IPS DF 6.9 (cell line): ENCODE data around the gene MAGOH.
"Not testable (repeated sequence)": the region's sequence is repeated elsewhere in the genome, so short reads cannot be mapped to it uniquely, and the experiment has no call there.

ENCODE experiments used
- DNase-seq: peaks from one replicate; pipeline ENCODE4 v3.0.0-alpha.2; 2013; ENCODE audit warnings: low read depth, low spot score
- H3K27ac ChIP-seq: one replicate; pipeline ENCODE4 v1.5.1; 2013; ENCODE audit warnings: low read length, control low read depth
- H3K27me3 ChIP-seq: 2 replicates; pipeline ENCODE4 v1.6.1; 2013; ENCODE audit warnings: mild to moderate bottlenecking, low read length; ENCODE audit not compliant: control insufficient read depth, insufficient read depth
- H3K36me3 ChIP-seq: 2 replicates; pipeline ENCODE4 v1.6.1; 2013; ENCODE audit warnings: low read length; ENCODE audit not compliant: control insufficient read depth, insufficient read depth
- H3K4me1 ChIP-seq: 2 replicates; pipeline ENCODE4 v1.6.1; 2013; ENCODE audit warnings: low read length; ENCODE audit not compliant: control insufficient read depth, insufficient read depth
- H3K4me3 ChIP-seq: 2 replicates; pipeline ENCODE4 v1.5.1; 2013; ENCODE audit warnings: mild to moderate bottlenecking, low read length
- H3K9me3 ChIP-seq: 2 replicates; pipeline ENCODE4 v1.6.1; 2013; ENCODE audit warnings: low read length, inconsistent platforms; ENCODE audit not compliant: control insufficient read depth, insufficient read depth
- WGBS: extraction: QIAGEN DNeasy Blood & Tissue Kit; methylation state at CpG from one replicate; pipeline ENCODE4 v1.1.7; 2013; ENCODE audit warnings: mixed read lengths, missing lambda C conversion rate; ENCODE audit not compliant: insufficient read length, insufficient coverage; 5-methylcytosine and 5-hydroxymethylcytosine counted together

The MAGOH gene

DNA sequence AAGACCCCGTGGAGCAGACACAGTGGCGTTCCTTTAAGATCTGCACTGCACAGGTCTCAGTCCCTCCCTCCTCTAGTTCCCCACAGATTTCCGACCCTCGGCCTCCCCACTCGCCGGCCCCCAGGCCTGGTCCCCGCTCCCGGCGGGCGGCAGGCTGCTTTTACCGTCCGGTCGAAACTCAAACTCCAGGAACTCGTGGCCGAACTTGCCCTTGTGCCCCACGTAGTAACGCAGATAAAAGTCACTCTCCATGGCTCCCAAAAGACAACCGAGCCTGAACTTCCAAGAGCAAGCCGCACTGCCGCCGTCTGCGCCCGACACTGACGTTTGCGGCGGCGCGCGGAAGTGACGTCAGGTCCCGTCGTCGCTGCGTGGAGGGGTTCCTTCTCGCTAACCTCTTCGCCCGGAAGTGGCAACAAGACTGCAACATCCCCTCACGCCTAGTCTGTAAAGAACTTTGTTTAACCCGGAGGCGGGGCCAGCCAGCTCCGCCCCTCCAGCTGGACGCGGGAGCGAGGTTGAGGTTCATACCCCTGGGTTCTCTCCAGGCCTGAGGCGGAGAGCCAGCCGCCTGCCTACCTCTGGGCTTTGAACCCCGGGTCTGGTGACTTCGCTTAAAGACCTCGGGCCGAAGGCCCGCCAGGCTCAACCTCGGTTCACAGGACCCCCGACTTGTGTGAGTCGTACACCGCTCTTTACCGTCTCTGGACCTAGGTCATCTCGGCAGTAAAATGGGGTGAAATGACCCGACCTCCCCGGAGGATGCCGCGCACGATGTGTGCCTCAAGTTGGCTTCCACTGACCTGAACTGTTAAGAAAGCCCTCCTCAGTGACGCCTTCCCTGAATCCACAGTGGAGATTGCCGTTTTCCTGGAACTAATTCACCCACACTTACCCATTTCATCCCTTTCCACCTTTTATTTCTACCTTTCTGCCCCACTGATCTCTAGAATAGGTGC is at the start of gene MAGOH:
Gene MAGOH, minus strand, starts transcription at position 322 of the 959 bp plus-strand sequence. Its CDS starts 70 bp downstream, at position 252.
- Histone ChIP-seq H3K4me3 (peak within 1 kb of the TSS; percentile 94), H3K36me3 (peaks cover 9% of the 10 kb centered on the region; the same call in 1 of the 2 replicates), H3K9me3 (no peaks in the 10 kb centered on the region), H3K27me3 (no peaks in the 10 kb centered on the region), H3K4me1 (0 out of 2 replicates have a peak, but pooled peaks cover 1% of the 10 kb centered on the region), H3K27ac (no peak within 1 kb of the TSS)
- WGBS: no CpG with 5 or more reads among the region's 64 CpGs
- peak; percentile 92 for DNase-seq

GRCh38 chr1:53286955-53287354 is 48.6 kb upstream of the MAGOH start:
- Histone ChIP-seq H3K9me3 (no peaks in the 10 kb centered on the region), H3K27me3 (no peaks in the 10 kb centered on the region), H3K4me1 (no peaks in the 10 kb centered on the region; the same call in 1 of the 2 replicates), H3K27ac (no peak overlapping the region), H3K4me3 (no peak overlapping the region), H3K36me3 (peaks cover 15% of the 10 kb centered on the region)
- no peak for DNase-seq
- no CpG with 5 or more reads among the region's 4 CpGs for WGBS

- no peak overlapping the region for H3K4me3 ChIP-seq
- WGBS: no CpG with 5 or more reads among the region's 8 CpGs
- no peaks in the 10 kb centered on the region; the same call in 1 of the 2 replicates for H3K4me1 ChIP-seq
- H3K9me3 ChIP-seq: no peaks in the 10 kb centered on the region
- H3K36me3 ChIP-seq: peaks cover 15% of the 10 kb centered on the region
- H3K27me3 ChIP-seq: no peaks in the 10 kb centered on the region
- H3K27ac ChIP-seq: no peak overlapping the region
- DNase-seq: no peak
Measured at GRCh38 chr1:53285969-53286760, 47.8 kb upstream of the MAGOH start.

DNA sequence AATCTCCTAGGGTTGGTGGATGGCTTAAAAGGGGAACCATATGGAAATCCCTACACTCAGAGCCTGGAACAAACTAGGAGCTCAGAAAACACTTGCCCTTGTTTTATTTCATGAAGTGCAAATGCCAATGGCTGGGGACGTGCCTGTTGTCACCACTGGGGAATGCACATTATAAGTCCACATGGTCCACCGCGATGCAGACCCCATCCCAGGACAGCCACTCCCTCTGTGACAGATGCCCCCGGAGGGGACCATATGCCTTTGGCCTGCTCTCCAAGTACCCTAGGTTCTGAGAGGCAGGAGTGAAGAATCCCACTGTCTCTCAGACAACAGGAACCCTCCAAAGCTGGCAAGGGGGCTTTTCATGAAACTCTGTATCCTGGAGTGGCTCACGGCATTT is 47.2 kb upstream of the MAGOH start:
- no peaks in the 10 kb centered on the region; the same call in 1 of the 2 replicates for H3K4me1 ChIP-seq
- H3K36me3 ChIP-seq: peaks cover 20% of the 10 kb centered on the region
- no peaks in the 10 kb centered on the region for H3K9me3 ChIP-seq
- DNase-seq: no peak
- no peak overlapping the region for H3K27ac ChIP-seq
- H3K4me3 ChIP-seq: no peak overlapping the region
- no CpG with 5 or more reads among the region's 5 CpGs for WGBS
- no peaks in the 10 kb centered on the region for H3K27me3 ChIP-seq

GRCh38 chr1:53284224-53285020 is 46.1 kb upstream of the MAGOH start:
- no CpG with 5 or more reads among the region's 8 CpGs for WGBS
- Histone ChIP-seq H3K27me3 (no peaks in the 10 kb centered on the region), H3K36me3 (peaks cover 26% of the 10 kb centered on the region), H3K4me3 (no peak overlapping the region), H3K9me3 (no peaks in the 10 kb centered on the region), H3K27ac (no peak overlapping the region), H3K4me1 (no peaks in the 10 kb centered on the region; the same call in 1 of the 2 replicates)
- DNase-seq: no peak

- no CpG with 5 or more reads among the region's 12 CpGs for WGBS
- H3K36me3 ChIP-seq: peaks cover 16% of the 10 kb centered on the region
Measured at GRCh38 chr1:53283156-53283555, 44.8 kb upstream of the MAGOH start.

DNA sequence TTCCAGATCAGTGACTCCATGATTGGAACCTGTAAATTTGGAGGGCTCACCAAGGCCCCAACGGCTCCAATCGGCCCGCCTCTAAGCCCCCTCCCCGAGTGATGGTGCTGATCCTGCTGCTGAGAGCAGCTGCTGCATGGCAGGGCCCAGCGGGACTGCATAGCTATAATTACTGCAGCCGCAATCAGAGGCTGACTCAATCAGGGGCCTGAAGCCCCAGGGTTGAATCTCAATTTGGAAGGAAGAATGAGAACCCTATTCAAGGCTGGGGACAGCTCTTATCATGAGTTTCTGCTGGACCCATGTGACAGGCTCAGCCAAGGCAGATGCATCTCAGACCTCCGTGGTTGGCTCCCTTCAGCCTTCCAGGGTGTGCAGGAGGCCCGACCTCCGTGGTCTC is 42.8 kb upstream of the MAGOH start:
- no peak overlapping the region for H3K4me3 ChIP-seq
- no peak for DNase-seq
- no CpG with 5 or more reads among the region's 9 CpGs for WGBS
- H3K4me1 ChIP-seq: no peaks in the 10 kb centered on the region
- H3K27me3 ChIP-seq: no peaks in the 10 kb centered on the region
- H3K27ac ChIP-seq: no peak overlapping the region
- H3K9me3 ChIP-seq: no peaks in the 10 kb centered on the region
- H3K36me3 ChIP-seq: peaks cover 26% of the 10 kb centered on the region

More at GRCh38 chr1:53283156-53283555, 44.8 kb upstream of the MAGOH start:
- DNase-seq, H3K4me3 ChIP-seq, H3K27ac ChIP-seq, H3K27me3 ChIP-seq, H3K9me3 ChIP-seq, H3K4me1 ChIP-seq: not testable (repeated sequence)

- H3K27ac ChIP-seq: no peak overlapping the region
- no peaks in the 10 kb centered on the region for H3K4me1 ChIP-seq
- no peak for DNase-seq
- no peak overlapping the region for H3K4me3 ChIP-seq
- WGBS: no CpG with 5 or more reads among the region's 8 CpGs
- no peaks in the 10 kb centered on the region for H3K9me3 ChIP-seq
- no peaks in the 10 kb centered on the region for H3K27me3 ChIP-seq
- peaks cover 33% of the 10 kb centered on the region for H3K36me3 ChIP-seq
Measured at GRCh38 chr1:53280496-53280895, 42.2 kb upstream of the MAGOH start.

- Histone ChIP-seq H3K27me3 (no peaks in the 10 kb centered on the region), H3K27ac (no peak overlapping the region), H3K4me1 (no peaks in the 10 kb centered on the region), H3K36me3 (peaks cover 36% of the 10 kb centered on the region), H3K4me3 (no peak overlapping the region), H3K9me3 (no peaks in the 10 kb centered on the region)
- WGBS: no CpG with 5 or more reads among the region's 14 CpGs
- no peak for DNase-seq
Measured at GRCh38 chr1:53279296-53280200, 41.2 kb upstream of the MAGOH start.
